GM18907 (cell line): ENCODE data around the gene RTN4RL2.

ENCODE experiments used
- ATAC-seq: cut with Tn5 transposase; IDR thresholded peaks from one replicate; pipeline ENCODE4 v1.9.1; 2021; ENCODE audit warnings: mild to moderate bottlenecking, moderate library complexity; ENCODE audit not compliant: unreplicated experiment

Gene RTN4RL2

GRCh38 chr11:57461841-57462489 lies 1.6 kb downstream of the RTN4RL2 start:
- ATAC-seq: no peak

- ATAC-seq: no peak
Measured at GRCh38 chr11:57462597-57462996, 2.3 kb downstream of the RTN4RL2 start.

GRCh38 chr11:57463671-57464538 lies 3.6 kb downstream of the RTN4RL2 start:
- ATAC-seq: no peak

GRCh38 chr11:57464539-57465181 lies 4.3 kb downstream of the RTN4RL2 start:
- ATAC-seq: no peak

- no peak for ATAC-seq
Measured at GRCh38 chr11:57466680-57467079, 6.4 kb downstream of the RTN4RL2 start.

GRCh38 chr11:57467508-57468157 lies 7.3 kb downstream of the RTN4RL2 start:
- ATAC-seq: no peak

- no peak for ATAC-seq
Measured at GRCh38 chr11:57468276-57468675, 7.9 kb downstream of the RTN4RL2 start.

- ATAC-seq: no peak
Measured at GRCh38 chr11:57469268-57469667, 8.9 kb downstream of the RTN4RL2 start.

GRCh38 chr11:57471496-57471895 lies 11.2 kb downstream of the RTN4RL2 start:
- ATAC-seq: no peak

- no peak for ATAC-seq
Measured at GRCh38 chr11:57473285-57473841, 13.0 kb downstream of the RTN4RL2 start.

GRCh38 chr11:57474017-57474802 lies 13.9 kb downstream of the RTN4RL2 start:
- ATAC-seq: peak; percentile 77

- no peak for ATAC-seq
Measured at GRCh38 chr11:57474803-57475115, 14.4 kb downstream of the RTN4RL2 start.

GRCh38 chr11:57475191-57475590 lies 14.9 kb downstream of the RTN4RL2 start:
- ATAC-seq: no peak

GRCh38 chr11:57475671-57476046 lies 15.3 kb downstream of the RTN4RL2 start:
- peak; percentile 30 for ATAC-seq

- peak; percentile 38 for ATAC-seq
Measured at GRCh38 chr11:57476047-57476756, 15.9 kb downstream of the RTN4RL2 start.

GRCh38 chr11:57476757-57477506 lies 16.6 kb downstream of the RTN4RL2 start:
- ATAC-seq: peak; percentile 56

GRCh38 chr11:57477507-57478189 lies 17.3 kb downstream of the RTN4RL2 start:
- no peak for ATAC-seq

GRCh38 chr11:57479021-57479663 lies 18.8 kb downstream of the RTN4RL2 start:
- ATAC-seq: no peak
